GM20000 (cell line): ENCODE data around the gene CLCNKB.

Experiments used
- DNase-seq: peaks from one replicate; pipeline ENCODE4 v3.0.0; 2012; ENCODE audit warnings: low spot score
- TF ChIP-seq, protein P1 (sequence below): IDR thresholded peaks from 2 replicates; pipeline ENCODE4 v1.5.1; 2012; ENCODE audit warnings: mild to moderate bottlenecking, control low read depth; ENCODE audit errors: extremely low read depth, missing control alignments

CLCNKB gene

GRCh38 chr1:16015960-16016901 lies 27.4 kb upstream of the CLCNKB start:
- TF ChIP-seq, protein P1, sequence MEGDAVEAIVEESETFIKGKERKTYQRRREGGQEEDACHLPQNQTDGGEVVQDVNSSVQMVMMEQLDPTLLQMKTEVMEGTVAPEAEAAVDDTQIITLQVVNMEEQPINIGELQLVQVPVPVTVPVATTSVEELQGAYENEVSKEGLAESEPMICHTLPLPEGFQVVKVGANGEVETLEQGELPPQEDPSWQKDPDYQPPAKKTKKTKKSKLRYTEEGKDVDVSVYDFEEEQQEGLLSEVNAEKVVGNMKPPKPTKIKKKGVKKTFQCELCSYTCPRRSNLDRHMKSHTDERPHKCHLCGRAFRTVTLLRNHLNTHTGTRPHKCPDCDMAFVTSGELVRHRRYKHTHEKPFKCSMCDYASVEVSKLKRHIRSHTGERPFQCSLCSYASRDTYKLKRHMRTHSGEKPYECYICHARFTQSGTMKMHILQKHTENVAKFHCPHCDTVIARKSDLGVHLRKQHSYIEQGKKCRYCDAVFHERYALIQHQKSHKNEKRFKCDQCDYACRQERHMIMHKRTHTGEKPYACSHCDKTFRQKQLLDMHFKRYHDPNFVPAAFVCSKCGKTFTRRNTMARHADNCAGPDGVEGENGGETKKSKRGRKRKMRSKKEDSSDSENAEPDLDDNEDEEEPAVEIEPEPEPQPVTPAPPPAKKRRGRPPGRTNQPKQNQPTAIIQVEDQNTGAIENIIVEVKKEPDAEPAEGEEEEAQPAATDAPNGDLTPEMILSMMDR, result no peak

GRCh38 chr1:16017076-16017460 lies 26.5 kb upstream of the CLCNKB start:
- no peak for DNase-seq
- TF ChIP-seq, protein P1, result no peak

More at GRCh38 chr1:16015960-16016901, 27.4 kb upstream of the CLCNKB start:
- no peak for DNase-seq

- TF ChIP-seq, protein P1, result peak; percentile 2
- peak; percentile 63 for DNase-seq
Measured at GRCh38 chr1:16017461-16018303, 25.9 kb upstream of the CLCNKB start, which contains the start of gene HSPB7. Gene HSPB7, minus strand, starts transcription at chr1:16018043. Its CDS starts 80 bp downstream, at chr1:16017963.

- DNase-seq, result no peak
- TF ChIP-seq, protein P1, result no peak
Measured at GRCh38 chr1:16018308-16018707, 25.3 kb upstream of the CLCNKB start.

DNA sequence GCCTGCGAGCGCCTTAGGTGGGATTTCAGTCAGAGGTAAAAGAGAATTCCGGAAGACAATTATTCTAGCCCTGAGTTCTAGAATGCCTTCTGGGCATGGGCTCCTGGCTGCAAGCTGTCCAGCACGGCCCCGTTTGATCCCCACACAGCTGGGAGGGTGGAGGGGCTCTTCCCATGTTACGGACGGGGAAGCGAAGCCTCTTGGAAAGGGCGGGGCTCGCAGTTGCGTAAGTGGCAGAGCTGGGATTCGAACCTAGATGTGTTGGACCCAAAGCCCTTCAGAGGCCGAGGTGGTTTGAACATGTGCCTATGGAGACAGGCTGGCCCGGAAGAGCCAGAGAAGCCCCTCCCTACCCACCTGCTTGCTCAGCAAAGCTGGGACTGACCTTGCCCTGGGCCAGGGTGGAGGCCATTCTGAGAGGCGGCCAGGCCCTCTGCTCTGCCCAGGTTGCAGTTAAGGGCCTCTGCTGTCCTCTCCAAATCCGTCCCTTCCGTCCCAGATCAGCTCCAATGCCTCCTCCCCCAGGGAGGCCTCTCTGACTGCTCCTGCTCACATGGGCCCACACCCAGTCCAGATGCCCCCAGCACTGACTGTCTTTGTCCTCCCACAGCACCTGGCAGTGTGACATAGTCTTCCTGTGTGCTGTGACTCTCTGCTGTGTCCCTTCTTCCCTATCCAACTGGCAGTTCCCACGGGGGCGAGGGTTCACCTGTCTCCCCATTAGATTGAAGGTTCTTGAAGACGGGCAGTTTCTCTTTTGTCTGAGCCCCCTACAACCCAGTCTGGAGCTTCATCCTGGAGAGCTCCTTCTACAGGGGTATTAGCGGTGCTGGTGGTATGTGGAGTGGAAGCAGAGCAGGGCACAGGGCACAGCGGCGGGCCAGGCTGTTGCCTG lies 24.6 kb upstream of the CLCNKB start:
- TF ChIP-seq, protein P1, result no peak
- no peak for DNase-seq

DNA sequence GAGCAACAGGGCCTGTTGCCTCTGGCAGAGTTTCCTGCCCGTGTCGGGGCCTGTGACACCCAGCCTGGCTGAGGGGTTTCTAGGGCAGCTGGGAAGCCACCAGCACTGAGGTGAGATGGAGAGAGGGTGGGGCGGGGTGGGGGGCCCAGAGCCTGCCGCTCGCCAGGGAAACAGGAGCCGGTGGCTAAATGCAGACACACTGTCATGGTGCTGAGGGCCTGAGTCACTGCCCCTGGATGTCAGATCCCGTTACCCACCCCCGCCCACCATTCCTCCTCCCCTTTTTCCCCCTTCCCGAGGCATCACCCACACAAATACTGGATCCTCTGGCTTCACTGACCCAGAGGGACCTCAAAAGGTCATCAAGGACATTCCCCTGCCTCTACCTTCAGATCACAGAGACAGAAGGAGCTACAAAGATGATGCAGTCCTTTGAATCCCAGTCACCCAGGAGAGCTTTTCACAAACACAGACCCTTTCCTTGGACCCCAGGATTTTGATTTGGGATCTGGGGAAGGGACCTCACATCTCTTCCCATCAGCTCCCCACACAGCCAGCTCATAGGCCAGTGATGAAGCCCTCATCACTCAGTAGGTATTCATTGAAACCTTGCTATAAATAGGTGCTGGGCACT lies 23.8 kb upstream of the CLCNKB start:
- TF ChIP-seq, protein P1, result no peak
- DNase-seq, result no peak
